LoVo (cell line): ENCODE data around the gene CHN1.

Experiments
- DNase-seq: peaks from one replicate; pipeline ENCODE4 v3.0.0-alpha.2; 2016; ENCODE audit warnings: low spot score

The CHN1 gene

GRCh38 chr2:174764280-174765255 is 240.6 kb downstream of the CHN1 start, which contains the start of gene CHRNA1:
Gene CHRNA1, minus strand, starts transcription at chr2:174764472. Its CDS starts 78 bp downstream, at chr2:174764394.
- DNase-seq = no peak

- DNase-seq = no peak
These were observed 241.4 kb downstream of the CHN1 start for GRCh38 chr2:174763780-174764179.

- no peak for DNase-seq
These were observed 242.7 kb downstream of the CHN1 start for GRCh38 chr2:174762464-174762863.

- no peak for DNase-seq
These were observed 243.3 kb downstream of the CHN1 start for GRCh38 chr2:174761837-174762236.

GRCh38 chr2:174760845-174761473 is 244.2 kb downstream of the CHN1 start:
- no peak for DNase-seq

- DNase-seq = no peak
These were observed 245.7 kb downstream of the CHN1 start for GRCh38 chr2:174759381-174760065.

GRCh38 chr2:174756743-174757142 is 248.4 kb downstream of the CHN1 start:
- no peak for DNase-seq

- DNase-seq = no peak
These were observed 252.0 kb downstream of the CHN1 start for GRCh38 chr2:174753038-174753633.

GRCh38 chr2:174752403-174753037 is 252.7 kb downstream of the CHN1 start:
- no peak for DNase-seq

GRCh38 chr2:174750923-174751441 is 254.2 kb downstream of the CHN1 start:
- DNase-seq = no peak

GRCh38 chr2:174749793-174750192 is 255.4 kb downstream of the CHN1 start:
- DNase-seq = no peak

- DNase-seq = peak; percentile 68
These were observed 256.2 kb downstream of the CHN1 start for GRCh38 chr2:174748948-174749347.
